ENCODE data around the gene NSRP1. TPM values are rescaled to one million over a fixed set of nuclear protein-coding genes. Genes with fewer than 3 reads are reported as not detected.

NSRP1 gene
- total RNA-seq, 1 experiment from 2014 or later = 22.8 TPM

GRCh38 chr17:30209930-30210329 is 93.3 kb downstream of the NSRP1 start (continued):
- TF ChIP-seq TP53 (CRISPR knock-in tag; IDR thresholded peaks at IDR 0.05) = no peak

DNA sequence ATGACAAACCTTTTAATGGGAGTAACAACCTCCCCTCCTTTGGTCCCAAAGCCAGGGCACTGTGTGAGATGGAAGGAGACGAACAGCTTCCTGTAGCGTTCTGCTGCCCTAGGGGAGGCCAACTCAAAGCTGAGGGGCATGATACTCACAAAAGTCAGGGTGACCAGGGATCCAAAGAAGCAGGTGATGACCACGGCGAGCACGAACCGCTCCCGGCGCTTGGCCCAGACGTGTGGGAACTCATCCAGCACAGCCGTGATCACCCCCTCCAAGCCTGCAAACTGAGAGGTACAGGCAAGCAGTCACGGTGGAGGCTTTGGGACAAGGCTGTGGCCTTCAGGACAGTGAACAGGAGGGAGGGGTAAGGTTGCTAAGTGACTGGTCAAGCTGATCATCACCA is 93.8 kb downstream of the NSRP1 start:
- H3K4me1 Mint-ChIP-seq = no peaks in the 10 kb centered on the region
- CTCF ChIA-PET = interaction anchor here (0.9 kb wide), 1 partner anchor 10 kb away, joined by 3 read pairs; no protein-coding TSS in a partner anchor
- ATAC-seq = no peak

DNA sequence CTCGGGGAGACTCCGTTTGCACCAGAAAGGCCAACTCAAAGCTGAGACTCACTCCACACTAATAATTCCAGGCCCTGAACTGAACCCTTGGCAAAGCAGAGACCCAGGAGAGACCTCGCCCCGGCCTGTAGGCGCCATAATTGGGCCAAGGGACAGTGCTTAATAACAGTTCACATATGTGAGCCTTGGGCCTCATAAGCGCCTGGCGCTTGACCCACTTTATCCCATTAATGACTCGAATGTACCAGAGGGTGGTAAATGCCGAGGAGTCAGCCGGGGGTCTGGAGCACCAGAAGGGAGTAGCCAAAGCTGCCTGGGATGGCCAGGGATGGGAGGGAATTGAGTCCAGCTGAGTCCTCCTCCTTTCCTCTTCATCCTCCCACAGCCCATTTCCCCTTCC is 94.3 kb downstream of the NSRP1 start:
- no peak overlapping the region for H3K4me3 Mint-ChIP-seq
- no peaks in the 10 kb centered on the region for H3K4me1 Mint-ChIP-seq
- H3K27me3 Mint-ChIP-seq (ENCODE audit: low read depth) = no peaks in the 10 kb centered on the region
- no peak overlapping the region for H3K27ac Mint-ChIP-seq
- no peaks in the 10 kb centered on the region for H3K36me3 Mint-ChIP-seq
- ChIA-PET CTCF (interaction anchor here (1.7 kb wide), 1 partner anchor 26 kb away, joined by 4 read pairs; no protein-coding TSS in a partner anchor), POLR2A (no interaction called here)
- no peak for DNase-seq (ENCODE audit: low spot score)
- no peak for ATAC-seq
- no peaks in the 10 kb centered on the region for H3K9me3 Mint-ChIP-seq
- TF ChIP-seq CDX4 (CRISPR knock-in tag; IDR thresholded peaks at IDR 0.05; ENCODE audit: borderline replicate concordance) (no peak), ATF1 (CRISPR knock-in tag; IDR thresholded peaks at IDR 0.05) (no peak), ZBTB43 (CRISPR knock-in tag; IDR thresholded peaks at IDR 0.05) (no peak), HMGA2 (CRISPR knock-in tag; IDR thresholded peaks at IDR 0.05) (no peak)
- TF ChIP-seq, protein P1, sequence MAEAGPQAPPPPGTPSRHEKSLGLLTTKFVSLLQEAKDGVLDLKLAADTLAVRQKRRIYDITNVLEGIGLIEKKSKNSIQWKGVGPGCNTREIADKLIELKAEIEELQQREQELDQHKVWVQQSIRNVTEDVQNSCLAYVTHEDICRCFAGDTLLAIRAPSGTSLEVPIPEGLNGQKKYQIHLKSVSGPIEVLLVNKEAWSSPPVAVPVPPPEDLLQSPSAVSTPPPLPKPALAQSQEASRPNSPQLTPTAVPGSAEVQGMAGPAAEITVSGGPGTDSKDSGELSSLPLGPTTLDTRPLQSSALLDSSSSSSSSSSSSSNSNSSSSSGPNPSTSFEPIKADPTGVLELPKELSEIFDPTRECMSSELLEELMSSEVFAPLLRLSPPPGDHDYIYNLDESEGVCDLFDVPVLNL (CRISPR knock-in tag; IDR thresholded peaks at IDR 0.05; ENCODE audit: borderline replicate concordance, low read depth) = no peak
- TF ChIP-seq, protein P2, sequence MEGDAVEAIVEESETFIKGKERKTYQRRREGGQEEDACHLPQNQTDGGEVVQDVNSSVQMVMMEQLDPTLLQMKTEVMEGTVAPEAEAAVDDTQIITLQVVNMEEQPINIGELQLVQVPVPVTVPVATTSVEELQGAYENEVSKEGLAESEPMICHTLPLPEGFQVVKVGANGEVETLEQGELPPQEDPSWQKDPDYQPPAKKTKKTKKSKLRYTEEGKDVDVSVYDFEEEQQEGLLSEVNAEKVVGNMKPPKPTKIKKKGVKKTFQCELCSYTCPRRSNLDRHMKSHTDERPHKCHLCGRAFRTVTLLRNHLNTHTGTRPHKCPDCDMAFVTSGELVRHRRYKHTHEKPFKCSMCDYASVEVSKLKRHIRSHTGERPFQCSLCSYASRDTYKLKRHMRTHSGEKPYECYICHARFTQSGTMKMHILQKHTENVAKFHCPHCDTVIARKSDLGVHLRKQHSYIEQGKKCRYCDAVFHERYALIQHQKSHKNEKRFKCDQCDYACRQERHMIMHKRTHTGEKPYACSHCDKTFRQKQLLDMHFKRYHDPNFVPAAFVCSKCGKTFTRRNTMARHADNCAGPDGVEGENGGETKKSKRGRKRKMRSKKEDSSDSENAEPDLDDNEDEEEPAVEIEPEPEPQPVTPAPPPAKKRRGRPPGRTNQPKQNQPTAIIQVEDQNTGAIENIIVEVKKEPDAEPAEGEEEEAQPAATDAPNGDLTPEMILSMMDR (IDR thresholded peaks at IDR 0.05) = no peak

More for the DNA sequence above, 93.8 kb downstream of the NSRP1 start:
- TF ChIP-seq E2F5 (CRISPR knock-in tag; IDR thresholded peaks at IDR 0.05) (no peak), NFE2L1 (CRISPR knock-in tag; IDR thresholded peaks at IDR 0.05) (no peak), TEAD1 (CRISPR knock-in tag; IDR thresholded peaks at IDR 0.05) (no peak), NFYB (CRISPR knock-in tag; conservative IDR thresholded peaks at IDR 0.05; ENCODE audit: low read depth) (no peak), EMX1 (CRISPR knock-in tag; IDR thresholded peaks at IDR 0.05) (no peak), HMGXB4 (CRISPR knock-in tag; IDR thresholded peaks at IDR 0.05) (no peak), ESRRA (CRISPR knock-in tag; IDR thresholded peaks at IDR 0.05; ENCODE audit: borderline replicate concordance) (no peak), ZNF263 (CRISPR knock-in tag; IDR thresholded peaks at IDR 0.05; ENCODE audit: low read depth) (no peak), ETV6 (CRISPR knock-in tag; IDR thresholded peaks at IDR 0.05) (no peak), PRRX2 (CRISPR knock-in tag; IDR thresholded peaks at IDR 0.05) (no peak), IRF2 (CRISPR knock-in tag; IDR thresholded peaks at IDR 0.05; ENCODE audit: borderline replicate concordance, low read depth) (no peak), MXD4 (CRISPR knock-in tag; IDR thresholded peaks at IDR 0.05; ENCODE audit: borderline replicate concordance) (no peak), KAT7 (CRISPR knock-in tag; IDR thresholded peaks at IDR 0.05; ENCODE audit: borderline replicate concordance) (no peak)
- TF ChIP-seq, protein P3, sequence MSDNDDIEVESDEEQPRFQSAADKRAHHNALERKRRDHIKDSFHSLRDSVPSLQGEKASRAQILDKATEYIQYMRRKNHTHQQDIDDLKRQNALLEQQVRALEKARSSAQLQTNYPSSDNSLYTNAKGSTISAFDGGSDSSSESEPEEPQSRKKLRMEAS (CRISPR knock-in tag; IDR thresholded peaks at IDR 0.05) = no peak
- TF ChIP-seq, protein P4, sequence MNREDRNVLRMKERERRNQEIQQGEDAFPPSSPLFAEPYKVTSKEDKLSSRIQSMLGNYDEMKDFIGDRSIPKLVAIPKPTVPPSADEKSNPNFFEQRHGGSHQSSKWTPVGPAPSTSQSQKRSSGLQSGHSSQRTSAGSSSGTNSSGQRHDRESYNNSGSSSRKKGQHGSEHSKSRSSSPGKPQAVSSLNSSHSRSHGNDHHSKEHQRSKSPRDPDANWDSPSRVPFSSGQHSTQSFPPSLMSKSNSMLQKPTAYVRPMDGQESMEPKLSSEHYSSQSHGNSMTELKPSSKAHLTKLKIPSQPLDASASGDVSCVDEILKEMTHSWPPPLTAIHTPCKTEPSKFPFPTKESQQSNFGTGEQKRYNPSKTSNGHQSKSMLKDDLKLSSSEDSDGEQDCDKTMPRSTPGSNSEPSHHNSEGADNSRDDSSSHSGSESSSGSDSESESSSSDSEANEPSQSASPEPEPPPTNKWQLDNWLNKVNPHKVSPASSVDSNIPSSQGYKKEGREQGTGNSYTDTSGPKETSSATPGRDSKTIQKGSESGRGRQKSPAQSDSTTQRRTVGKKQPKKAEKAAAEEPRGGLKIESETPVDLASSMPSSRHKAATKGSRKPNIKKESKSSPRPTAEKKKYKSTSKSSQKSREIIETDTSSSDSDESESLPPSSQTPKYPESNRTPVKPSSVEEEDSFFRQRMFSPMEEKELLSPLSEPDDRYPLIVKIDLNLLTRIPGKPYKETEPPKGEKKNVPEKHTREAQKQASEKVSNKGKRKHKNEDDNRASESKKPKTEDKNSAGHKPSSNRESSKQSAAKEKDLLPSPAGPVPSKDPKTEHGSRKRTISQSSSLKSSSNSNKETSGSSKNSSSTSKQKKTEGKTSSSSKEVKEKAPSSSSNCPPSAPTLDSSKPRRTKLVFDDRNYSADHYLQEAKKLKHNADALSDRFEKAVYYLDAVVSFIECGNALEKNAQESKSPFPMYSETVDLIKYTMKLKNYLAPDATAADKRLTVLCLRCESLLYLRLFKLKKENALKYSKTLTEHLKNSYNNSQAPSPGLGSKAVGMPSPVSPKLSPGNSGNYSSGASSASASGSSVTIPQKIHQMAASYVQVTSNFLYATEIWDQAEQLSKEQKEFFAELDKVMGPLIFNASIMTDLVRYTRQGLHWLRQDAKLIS (CRISPR knock-in tag; IDR thresholded peaks at IDR 0.05; ENCODE audit: borderline replicate concordance) = no peak
- no peaks in the 10 kb centered on the region for H3K9me3 Mint-ChIP-seq
- no peaks in the 10 kb centered on the region for H3K36me3 Mint-ChIP-seq
- H3K27me3 Mint-ChIP-seq (ENCODE audit: low read depth) = no peaks in the 10 kb centered on the region
- H3K27ac Mint-ChIP-seq = no peak overlapping the region
- POLR2A ChIA-PET = interaction anchor here (0.7 kb wide), 1 partner anchor 400 kb away, joined by 6 read pairs; no protein-coding TSS in a partner anchor
- H3K4me3 Mint-ChIP-seq = no peak overlapping the region
- DNase-seq (ENCODE audit: low spot score) = no peak
